WTC11 (cell line): ENCODE measurements around the gene FAM110A. TPM values are rescaled to one million over a fixed set of nuclear protein-coding genes. Genes with fewer than 3 reads are reported as not detected.
"Not testable (repeated sequence)": the region's sequence is repeated elsewhere in the genome, so short reads cannot be mapped to it uniquely, and the experiment has no call there.

Experiments
- ATAC-seq: fragments of 200-7000 bp; cut with Tn5 transposase; 2 replicates; pipeline ENCODE4 v1.10.0; 2021; ENCODE audit warnings: mild to moderate bottlenecking, moderate library complexity
- CTCF ChIA-PET: fragments of 300-600 bp; sonication (Branson Sonifier 250); formaldehyde crosslinking; loops from one replicate; lab custom pipeline; 2021; ENCODE audit warnings: antibody characterized with exemption; lab: Charles Lee
- POLR2A ChIA-PET: fragments of 350-600 bp; sonication (Branson Sonifier 250); formaldehyde crosslinking; loops from one replicate; lab custom pipeline; 2021; ENCODE audit warnings: antibody characterized with exemption; lab: Charles Lee
- DNase-seq: peaks from one replicate; pipeline ENCODE4 v3.0.0; 2021; ENCODE audit warnings: low spot score
- H3K27ac Mint-ChIP-seq: 2 replicates; pipeline ENCODE4 v1.8.0; 2021; ENCODE audit warnings: mixed read lengths
- H3K27me3 Mint-ChIP-seq: 2 replicates; pipeline ENCODE4 v1.8.0; 2021; ENCODE audit warnings: low read depth, mild to moderate bottlenecking, moderate library complexity, mixed read lengths
- H3K36me3 Mint-ChIP-seq: 2 replicates; pipeline ENCODE4 v1.8.0; 2021; ENCODE audit warnings: mixed read lengths
- H3K4me1 Mint-ChIP-seq: 2 replicates; pipeline ENCODE4 v1.8.0; 2022; ENCODE audit warnings: mixed read lengths
- H3K4me3 Mint-ChIP-seq: 2 replicates; pipeline ENCODE4 v1.8.0; 2021; ENCODE audit warnings: mild to moderate bottlenecking, moderate library complexity, mixed read lengths
- H3K9me3 Mint-ChIP-seq: 2 replicates; pipeline ENCODE4 v1.8.0; 2021; ENCODE audit warnings: mixed read lengths
- CREB1 ChIP-seq: sonication (generic); formaldehyde crosslinking; IDR thresholded peaks from 2 replicates; pipeline ENCODE4 v1.8.0; 2023; ENCODE audit warnings: mild to moderate bottlenecking, missing genetic modification reagents
- ETV6 ChIP-seq: sonication (generic); formaldehyde crosslinking; IDR thresholded peaks from 2 replicates; pipeline ENCODE4 v1.8.1; 2022; ENCODE audit warnings: mild to moderate bottlenecking, missing genetic modification reagents
- GABPB1 ChIP-seq: sonication (generic); formaldehyde crosslinking; IDR thresholded peaks from 2 replicates; pipeline ENCODE4 v1.8.1; 2023; ENCODE audit warnings: mild to moderate bottlenecking, missing genetic modification reagents
- GRHL2 ChIP-seq: fragments of 250-450 bp; sonication (Bioruptor Pico); IDR thresholded peaks from 2 replicates; pipeline ENCODE4 v1.8.0; 2022; ENCODE audit warnings: mild to moderate bottlenecking, moderate library complexity; ENCODE audit not compliant: insufficient replicate concordance, severe bottlenecking
- JAZF1 ChIP-seq: fragments of 250-450 bp; sonication (Bioruptor Pico); IDR thresholded peaks from 2 replicates; pipeline ENCODE4 v1.9.0; 2021; ENCODE audit warnings: moderate library complexity, mild to moderate bottlenecking, inconsistent platforms
- MYBL2 ChIP-seq: sonication (generic); formaldehyde crosslinking; IDR thresholded peaks from 2 replicates; pipeline ENCODE4 v1.8.1; 2023; ENCODE audit warnings: mild to moderate bottlenecking, moderate library complexity, missing genetic modification reagents
- NFYB ChIP-seq: sonication (generic); formaldehyde crosslinking; conservative IDR thresholded peaks from 2 replicates; pipeline ENCODE4 v1.8.0; 2022; ENCODE audit warnings: low read depth, missing genetic modification reagents
- NR2C2 ChIP-seq: sonication (generic); formaldehyde crosslinking; IDR thresholded peaks from 2 replicates; pipeline ENCODE4 v1.8.0; 2022; ENCODE audit warnings: mild to moderate bottlenecking, missing genetic modification reagents
- SMAD3 ChIP-seq: sonication (generic); formaldehyde crosslinking; IDR thresholded peaks from 2 replicates; pipeline ENCODE4 v1.8.0; 2022; ENCODE audit warnings: missing genetic modification reagents, mild to moderate bottlenecking, borderline replicate concordance
- TCF7 ChIP-seq: sonication (generic); formaldehyde crosslinking; IDR thresholded peaks from 2 replicates; pipeline ENCODE4 v1.8.0; 2022; ENCODE audit warnings: mild to moderate bottlenecking, low read depth, missing genetic modification reagents, moderate library complexity
- ZNF121 ChIP-seq: sonication (generic); formaldehyde crosslinking; IDR thresholded peaks from 2 replicates; pipeline ENCODE4 v1.8.0; 2023; ENCODE audit warnings: missing genetic modification reagents
- ZNF219 ChIP-seq: sonication (generic); formaldehyde crosslinking; IDR thresholded peaks from 2 replicates; pipeline ENCODE4 v1.8.0; 2023; ENCODE audit warnings: missing genetic modification reagents, mild to moderate bottlenecking, borderline replicate concordance
- ZNF232 ChIP-seq: sonication (generic); formaldehyde crosslinking; IDR thresholded peaks from 2 replicates; pipeline ENCODE4 v1.8.0; 2022; ENCODE audit warnings: mild to moderate bottlenecking, missing genetic modification reagents
- ZNF263 ChIP-seq: sonication (generic); formaldehyde crosslinking; IDR thresholded peaks from 2 replicates; pipeline ENCODE4 v1.8.1; 2022; ENCODE audit warnings: low read depth, mild to moderate bottlenecking, moderate library complexity, missing genetic modification reagents
- ZNF423 ChIP-seq: fragments of 250-450 bp; sonication (Bioruptor Pico); IDR thresholded peaks from 2 replicates; pipeline ENCODE4 v2.1.2; 2022; ENCODE audit warnings: mild to moderate bottlenecking, moderate library complexity
- total RNA-seq: library from RNA; stranded (reverse); gene quantifications from 3 replicates; pipeline ENCODE4 v1.2.3, GENCODE V29; 2021
- TF ChIP-seq, protein P1 (sequence below): sonication (generic); formaldehyde crosslinking; IDR thresholded peaks from 2 replicates; pipeline ENCODE4 v1.8.1; 2022; ENCODE audit warnings: low read depth, missing genetic modification reagents, borderline replicate concordance
- TF ChIP-seq, protein P2 (sequence below): sonication (generic); formaldehyde crosslinking; IDR thresholded peaks from 2 replicates; pipeline ENCODE4 v1.8.0; 2023; ENCODE audit warnings: missing genetic modification reagents, mild to moderate bottlenecking, borderline replicate concordance
- TF ChIP-seq, protein P3 (sequence below): sonication (generic); formaldehyde crosslinking; IDR thresholded peaks from 2 replicates; pipeline ENCODE4 v1.8.0; 2022; ENCODE audit warnings: mild to moderate bottlenecking, missing genetic modification reagents
- TF ChIP-seq, protein P4 (sequence below): sonication (generic); formaldehyde crosslinking; IDR thresholded peaks from 2 replicates; pipeline ENCODE4 v1.8.1; 2022; ENCODE audit warnings: mild to moderate bottlenecking, missing genetic modification reagents, moderate library complexity, borderline replicate concordance
- TF ChIP-seq, protein P5 (sequence below): sonication (generic); formaldehyde crosslinking; IDR thresholded peaks from 2 replicates; pipeline ENCODE4 v1.8.1; 2023; ENCODE audit warnings: mild to moderate bottlenecking, missing genetic modification reagents, borderline replicate concordance

FAM110A gene
- total RNA-seq, 1 experiment from 2014 or later, result 18.8 TPM

DNA sequence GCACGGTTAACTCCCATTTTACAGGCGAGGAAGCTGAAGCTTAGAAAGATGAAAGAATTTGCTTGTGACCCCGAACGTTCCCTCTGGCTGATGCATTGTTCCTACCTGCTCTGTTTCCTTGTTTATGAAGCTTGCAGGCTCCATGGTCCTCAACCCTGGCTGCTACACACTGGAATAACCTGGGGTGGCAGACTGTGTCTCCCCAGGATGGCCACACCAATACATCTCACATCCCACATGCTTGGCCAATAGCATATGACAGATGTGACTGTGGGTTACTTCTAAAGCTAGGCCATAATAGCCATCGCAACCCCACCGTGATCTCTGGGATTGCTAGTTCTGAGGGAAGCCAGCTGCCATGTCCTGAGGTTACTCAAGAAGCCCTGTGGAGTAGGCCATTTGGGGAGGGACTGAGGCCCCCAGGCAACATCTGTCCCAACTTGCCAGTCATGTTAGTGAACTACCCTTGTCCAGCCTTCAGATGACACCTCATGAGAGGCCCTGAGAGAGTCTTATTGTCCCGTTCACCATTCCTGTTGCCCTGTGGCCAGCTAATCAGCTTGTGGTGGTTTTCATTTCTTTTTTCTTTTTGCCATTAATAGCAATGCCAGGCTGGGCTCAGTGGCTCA, 6.7 kb upstream of the FAM110A start:
- ATAC-seq (no peak), DNase-seq (no peak)
- no peak overlapping the region for H3K27ac Mint-ChIP-seq
- no peaks in the 10 kb centered on the region; the same call in 1 of the 2 replicates for H3K27me3 Mint-ChIP-seq
- POLR2A ChIA-PET, result no interaction called here
- H3K4me1 Mint-ChIP-seq, result peaks cover 11% of the 10 kb centered on the region
- no peak for TF ChIP-seq ZNF423
- TF ChIP-seq, protein P1, sequence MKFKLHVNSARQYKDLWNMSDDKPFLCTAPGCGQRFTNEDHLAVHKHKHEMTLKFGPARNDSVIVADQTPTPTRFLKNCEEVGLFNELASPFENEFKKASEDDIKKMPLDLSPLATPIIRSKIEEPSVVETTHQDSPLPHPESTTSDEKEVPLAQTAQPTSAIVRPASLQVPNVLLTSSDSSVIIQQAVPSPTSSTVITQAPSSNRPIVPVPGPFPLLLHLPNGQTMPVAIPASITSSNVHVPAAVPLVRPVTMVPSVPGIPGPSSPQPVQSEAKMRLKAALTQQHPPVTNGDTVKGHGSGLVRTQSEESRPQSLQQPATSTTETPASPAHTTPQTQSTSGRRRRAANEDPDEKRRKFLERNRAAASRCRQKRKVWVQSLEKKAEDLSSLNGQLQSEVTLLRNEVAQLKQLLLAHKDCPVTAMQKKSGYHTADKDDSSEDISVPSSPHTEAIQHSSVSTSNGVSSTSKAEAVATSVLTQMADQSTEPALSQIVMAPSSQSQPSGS, result no peak
- no peak for TF ChIP-seq CREB1
- no peak for TF ChIP-seq ZNF219 (CRISPR knock-in tag)
- TF ChIP-seq NR2C2 (CRISPR knock-in tag), result no peak
- TF ChIP-seq NFYB (CRISPR knock-in tag), result no peak
- no peak for TF ChIP-seq ETV6 (CRISPR knock-in tag)
- TF ChIP-seq TCF7 (CRISPR knock-in tag), result no peak
- TF ChIP-seq, protein P2, sequence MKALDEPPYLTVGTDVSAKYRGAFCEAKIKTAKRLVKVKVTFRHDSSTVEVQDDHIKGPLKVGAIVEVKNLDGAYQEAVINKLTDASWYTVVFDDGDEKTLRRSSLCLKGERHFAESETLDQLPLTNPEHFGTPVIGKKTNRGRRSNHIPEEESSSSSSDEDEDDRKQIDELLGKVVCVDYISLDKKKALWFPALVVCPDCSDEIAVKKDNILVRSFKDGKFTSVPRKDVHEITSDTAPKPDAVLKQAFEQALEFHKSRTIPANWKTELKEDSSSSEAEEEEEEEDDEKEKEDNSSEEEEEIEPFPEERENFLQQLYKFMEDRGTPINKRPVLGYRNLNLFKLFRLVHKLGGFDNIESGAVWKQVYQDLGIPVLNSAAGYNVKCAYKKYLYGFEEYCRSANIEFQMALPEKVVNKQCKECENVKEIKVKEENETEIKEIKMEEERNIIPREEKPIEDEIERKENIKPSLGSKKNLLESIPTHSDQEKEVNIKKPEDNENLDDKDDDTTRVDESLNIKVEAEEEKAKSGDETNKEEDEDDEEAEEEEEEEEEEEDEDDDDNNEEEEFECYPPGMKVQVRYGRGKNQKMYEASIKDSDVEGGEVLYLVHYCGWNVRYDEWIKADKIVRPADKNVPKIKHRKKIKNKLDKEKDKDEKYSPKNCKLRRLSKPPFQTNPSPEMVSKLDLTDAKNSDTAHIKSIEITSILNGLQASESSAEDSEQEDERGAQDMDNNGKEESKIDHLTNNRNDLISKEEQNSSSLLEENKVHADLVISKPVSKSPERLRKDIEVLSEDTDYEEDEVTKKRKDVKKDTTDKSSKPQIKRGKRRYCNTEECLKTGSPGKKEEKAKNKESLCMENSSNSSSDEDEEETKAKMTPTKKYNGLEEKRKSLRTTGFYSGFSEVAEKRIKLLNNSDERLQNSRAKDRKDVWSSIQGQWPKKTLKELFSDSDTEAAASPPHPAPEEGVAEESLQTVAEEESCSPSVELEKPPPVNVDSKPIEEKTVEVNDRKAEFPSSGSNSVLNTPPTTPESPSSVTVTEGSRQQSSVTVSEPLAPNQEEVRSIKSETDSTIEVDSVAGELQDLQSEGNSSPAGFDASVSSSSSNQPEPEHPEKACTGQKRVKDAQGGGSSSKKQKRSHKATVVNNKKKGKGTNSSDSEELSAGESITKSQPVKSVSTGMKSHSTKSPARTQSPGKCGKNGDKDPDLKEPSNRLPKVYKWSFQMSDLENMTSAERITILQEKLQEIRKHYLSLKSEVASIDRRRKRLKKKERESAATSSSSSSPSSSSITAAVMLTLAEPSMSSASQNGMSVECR (CRISPR knock-in tag), result no peak
- TF ChIP-seq SMAD3, result no peak
- TF ChIP-seq, protein P3, sequence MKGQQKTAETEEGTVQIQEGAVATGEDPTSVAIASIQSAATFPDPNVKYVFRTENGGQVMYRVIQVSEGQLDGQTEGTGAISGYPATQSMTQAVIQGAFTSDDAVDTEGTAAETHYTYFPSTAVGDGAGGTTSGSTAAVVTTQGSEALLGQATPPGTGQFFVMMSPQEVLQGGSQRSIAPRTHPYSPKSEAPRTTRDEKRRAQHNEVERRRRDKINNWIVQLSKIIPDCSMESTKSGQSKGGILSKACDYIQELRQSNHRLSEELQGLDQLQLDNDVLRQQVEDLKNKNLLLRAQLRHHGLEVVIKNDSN (CRISPR knock-in tag), result no peak
- TF ChIP-seq, protein P4, sequence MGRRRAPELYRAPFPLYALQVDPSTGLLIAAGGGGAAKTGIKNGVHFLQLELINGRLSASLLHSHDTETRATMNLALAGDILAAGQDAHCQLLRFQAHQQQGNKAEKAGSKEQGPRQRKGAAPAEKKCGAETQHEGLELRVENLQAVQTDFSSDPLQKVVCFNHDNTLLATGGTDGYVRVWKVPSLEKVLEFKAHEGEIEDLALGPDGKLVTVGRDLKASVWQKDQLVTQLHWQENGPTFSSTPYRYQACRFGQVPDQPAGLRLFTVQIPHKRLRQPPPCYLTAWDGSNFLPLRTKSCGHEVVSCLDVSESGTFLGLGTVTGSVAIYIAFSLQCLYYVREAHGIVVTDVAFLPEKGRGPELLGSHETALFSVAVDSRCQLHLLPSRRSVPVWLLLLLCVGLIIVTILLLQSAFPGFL (CRISPR knock-in tag), result no peak
- TF ChIP-seq ZNF263, result no peak
- TF ChIP-seq ZNF121 (CRISPR knock-in tag), result no peak
- TF ChIP-seq JAZF1, result no peak
- H3K9me3 Mint-ChIP-seq, result no peaks in the 10 kb centered on the region
- H3K36me3 Mint-ChIP-seq, result no peaks in the 10 kb centered on the region
- CTCF ChIA-PET, result interaction anchor here (1.1 kb wide), 1 partner anchor 117 kb away, joined by 6 read pairs; no protein-coding TSS in a partner anchor
- H3K4me3 Mint-ChIP-seq, result no peak overlapping the region

DNA sequence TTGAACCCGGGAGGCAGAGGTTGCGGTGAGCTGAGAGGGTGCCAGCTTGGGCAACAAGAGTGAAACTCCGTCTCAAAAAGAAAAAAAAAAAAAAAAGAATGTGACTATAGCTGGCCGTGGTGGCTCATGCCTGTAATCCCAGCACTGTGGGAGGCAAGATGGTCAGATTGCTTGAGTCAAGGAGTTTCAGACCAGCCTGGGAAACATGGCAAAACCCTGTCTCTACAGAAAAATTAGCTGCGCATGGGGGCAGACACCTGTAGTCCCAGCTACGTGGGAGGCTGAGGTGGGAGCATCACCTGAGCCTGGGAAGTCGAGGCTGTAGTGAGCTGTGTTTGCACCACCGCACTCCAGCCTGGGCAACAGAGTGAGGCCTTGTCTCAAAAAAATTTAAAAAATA, 5.5 kb upstream of the FAM110A start:
- not testable (repeated sequence) for H3K4me3 Mint-ChIP-seq, DNase-seq, H3K9me3 Mint-ChIP-seq, ATAC-seq, H3K36me3 Mint-ChIP-seq, H3K27me3 Mint-ChIP-seq, H3K4me1 Mint-ChIP-seq, H3K27ac Mint-ChIP-seq
- ChIA-PET POLR2A (interaction anchor here (0.6 to 0.7 kb wide), 2 partner anchors 25 to 84 kb away, joined by 3 to 4 read pairs; no protein-coding TSS in a partner anchor), CTCF (interaction anchor here (1.1 kb wide), 1 partner anchor 116 kb away, joined by 6 read pairs; no protein-coding TSS in a partner anchor)

DNA sequence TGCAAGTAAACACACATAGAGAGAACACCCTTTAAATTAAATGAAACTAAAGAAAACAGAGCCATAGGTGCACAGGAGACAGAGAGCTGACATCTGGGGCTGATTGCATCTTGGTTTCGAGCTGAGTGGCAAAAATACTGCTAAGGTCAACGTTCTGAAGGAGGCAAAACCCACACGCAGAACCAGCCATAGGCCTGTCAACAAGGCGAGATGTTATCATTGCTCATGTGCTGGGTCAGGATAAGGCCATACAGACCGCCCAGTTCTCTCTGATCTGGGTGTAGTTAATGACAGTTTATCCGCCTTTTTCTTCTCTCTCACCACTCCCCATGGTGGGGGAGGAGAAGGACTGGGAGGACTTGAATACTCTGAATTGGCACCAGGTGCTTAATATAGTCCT, 4.5 kb upstream of the FAM110A start:
- H3K36me3 Mint-ChIP-seq, result no peaks in the 10 kb centered on the region
- ATAC-seq (no peak), DNase-seq (no peak)
- H3K9me3 Mint-ChIP-seq, result no peaks in the 10 kb centered on the region
- POLR2A ChIA-PET, result interaction anchor here (0.8 kb wide), 1 partner anchor 116 kb away, joined by 3 read pairs; no protein-coding TSS in a partner anchor
- peaks cover 1% of the 10 kb centered on the region for H3K27me3 Mint-ChIP-seq
- H3K27ac Mint-ChIP-seq, result no peak overlapping the region
- H3K4me1 Mint-ChIP-seq, result peaks cover 12% of the 10 kb centered on the region
- CTCF ChIA-PET, result no interaction called here
- H3K4me3 Mint-ChIP-seq, result no peak overlapping the region
- TF ChIP-seq ZNF232 (CRISPR knock-in tag) (no peak), GABPB1 (CRISPR knock-in tag) (no peak), MYBL2 (CRISPR knock-in tag) (no peak), GRHL2 (no peak)
- TF ChIP-seq, protein P5, sequence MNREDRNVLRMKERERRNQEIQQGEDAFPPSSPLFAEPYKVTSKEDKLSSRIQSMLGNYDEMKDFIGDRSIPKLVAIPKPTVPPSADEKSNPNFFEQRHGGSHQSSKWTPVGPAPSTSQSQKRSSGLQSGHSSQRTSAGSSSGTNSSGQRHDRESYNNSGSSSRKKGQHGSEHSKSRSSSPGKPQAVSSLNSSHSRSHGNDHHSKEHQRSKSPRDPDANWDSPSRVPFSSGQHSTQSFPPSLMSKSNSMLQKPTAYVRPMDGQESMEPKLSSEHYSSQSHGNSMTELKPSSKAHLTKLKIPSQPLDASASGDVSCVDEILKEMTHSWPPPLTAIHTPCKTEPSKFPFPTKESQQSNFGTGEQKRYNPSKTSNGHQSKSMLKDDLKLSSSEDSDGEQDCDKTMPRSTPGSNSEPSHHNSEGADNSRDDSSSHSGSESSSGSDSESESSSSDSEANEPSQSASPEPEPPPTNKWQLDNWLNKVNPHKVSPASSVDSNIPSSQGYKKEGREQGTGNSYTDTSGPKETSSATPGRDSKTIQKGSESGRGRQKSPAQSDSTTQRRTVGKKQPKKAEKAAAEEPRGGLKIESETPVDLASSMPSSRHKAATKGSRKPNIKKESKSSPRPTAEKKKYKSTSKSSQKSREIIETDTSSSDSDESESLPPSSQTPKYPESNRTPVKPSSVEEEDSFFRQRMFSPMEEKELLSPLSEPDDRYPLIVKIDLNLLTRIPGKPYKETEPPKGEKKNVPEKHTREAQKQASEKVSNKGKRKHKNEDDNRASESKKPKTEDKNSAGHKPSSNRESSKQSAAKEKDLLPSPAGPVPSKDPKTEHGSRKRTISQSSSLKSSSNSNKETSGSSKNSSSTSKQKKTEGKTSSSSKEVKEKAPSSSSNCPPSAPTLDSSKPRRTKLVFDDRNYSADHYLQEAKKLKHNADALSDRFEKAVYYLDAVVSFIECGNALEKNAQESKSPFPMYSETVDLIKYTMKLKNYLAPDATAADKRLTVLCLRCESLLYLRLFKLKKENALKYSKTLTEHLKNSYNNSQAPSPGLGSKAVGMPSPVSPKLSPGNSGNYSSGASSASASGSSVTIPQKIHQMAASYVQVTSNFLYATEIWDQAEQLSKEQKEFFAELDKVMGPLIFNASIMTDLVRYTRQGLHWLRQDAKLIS (CRISPR knock-in tag), result no peak
- TF ChIP-seq, protein P4 (CRISPR knock-in tag), result no peak
